Smooth muscle cell of bladder (primary cell): ENCODE data around the gene ANO5. TPM values are rescaled to one million over a fixed set of nuclear protein-coding genes. Genes with fewer than 3 reads are reported as not detected.

Experiments
- total RNA-seq: library from RNA; depleted of rRNA; stranded (reverse); fragments of >200 nt; gene quantifications from 2 replicates; pipeline ENCODE4 v1.2.3, GENCODE V29; 2014

The ANO5 gene
- total RNA-seq: under 0.01 and 0.18 TPM in 2 replicates

GRCh38 chr11:22192642-22193347 lies at the start of gene ANO5:
ANO5 (plus strand) TSS chr11:22193085; CDS start chr11:22193493, 408 bp downstream.

Other genes starting within 250 kb of the ANO5 start
- gene SLC17A6, start 145.3 kb downstream of the ANO5 start, total RNA-seq: not detected in 2 replicates